HT-29 (cell line): ENCODE measurements around the gene POLR2F. TPM values are rescaled to one million over a fixed set of nuclear protein-coding genes. Genes with fewer than 3 reads are reported as not detected.
"Not testable (repeated sequence)": the region's sequence is repeated elsewhere in the genome, so short reads cannot be mapped to it uniquely, and the experiment has no call there.

ENCODE experiments used
- DNase-seq: peaks from one replicate; pipeline ENCODE4 v3.0.0-alpha.2; 2015; ENCODE audit warnings: low spot score
- total RNA-seq: library from RNA; depleted of rRNA; stranded (reverse); fragments of >200 nt; shearing (Covaris generic); gene quantifications from 2 replicates; pipeline ENCODE4 v1.2.3, GENCODE V29; 2014

POLR2F gene
- total RNA-seq, 1 experiment from 2014 or later: 122 TPM

DNA sequence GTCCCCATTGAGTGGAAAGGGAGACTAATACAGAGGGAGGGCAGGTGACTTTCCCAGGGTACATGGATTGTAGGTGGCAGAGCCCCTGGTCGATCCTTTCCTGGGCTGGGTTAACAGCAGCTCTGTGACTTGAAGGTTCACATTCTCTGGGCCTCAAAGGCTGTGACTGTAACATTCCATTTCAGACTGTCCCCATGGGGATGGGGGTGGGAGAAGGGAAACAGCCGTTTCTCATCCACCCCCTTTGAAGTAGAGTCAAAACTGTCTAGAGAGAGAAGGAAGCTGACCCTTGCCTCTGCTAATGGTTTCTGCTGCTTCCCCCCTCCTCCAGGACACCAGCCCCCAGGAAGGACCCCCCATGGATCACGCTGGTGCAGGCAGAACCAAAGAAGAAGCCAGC, 28.2 kb upstream of the POLR2F start:
- DNase-seq: no peak

DNA sequence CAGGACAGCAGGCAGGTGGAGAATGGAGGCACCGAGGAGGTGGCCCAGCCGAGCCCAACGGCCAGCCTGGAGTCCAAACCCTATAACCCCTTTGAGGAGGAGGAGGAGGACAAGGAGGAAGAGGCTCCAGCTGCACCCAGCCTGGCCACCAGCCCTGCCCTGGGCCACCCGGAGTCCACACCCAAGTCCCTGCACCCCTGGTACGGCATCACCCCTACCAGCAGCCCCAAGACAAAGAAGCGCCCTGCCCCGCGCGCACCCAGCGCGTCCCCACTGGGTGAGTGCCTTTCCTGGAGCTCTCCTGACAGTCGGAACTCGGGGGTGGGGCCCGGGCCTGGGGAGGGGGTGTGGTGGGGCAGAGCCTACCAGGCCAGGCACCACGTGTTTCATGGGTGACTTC, 27.7 kb upstream of the POLR2F start:
- DNase-seq: no peak

- no peak for DNase-seq
These were observed 27.1 kb upstream of the POLR2F start for GRCh38 chr22:37926358-37926757.

GRCh38 chr22:37926771-37927636, 26.5 kb upstream of the POLR2F start:
- DNase-seq: no peak

GRCh38 chr22:37927637-37927936, 25.9 kb upstream of the POLR2F start:
- no peak for DNase-seq

DNA sequence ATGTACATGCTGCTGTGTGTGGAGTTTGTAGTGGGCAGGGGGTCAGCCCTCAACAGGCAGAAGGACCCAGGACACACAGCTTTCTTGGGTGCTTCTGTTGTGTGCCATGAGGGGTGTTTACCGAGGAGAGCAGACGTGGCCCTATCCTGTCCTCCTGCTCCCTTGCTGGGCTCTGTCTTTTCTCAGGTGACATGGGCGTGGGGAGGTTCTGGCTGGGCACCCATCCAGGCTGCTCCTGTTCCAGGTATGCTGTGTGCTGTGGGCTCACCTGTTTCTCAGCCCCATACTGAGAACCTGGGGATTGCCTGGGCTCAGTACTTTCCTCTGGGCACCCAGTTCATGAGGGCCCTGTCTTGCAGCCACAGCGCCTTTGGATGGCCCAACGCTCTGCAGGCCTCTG, 24.1 kb upstream of the POLR2F start:
- no peak for DNase-seq

DNA sequence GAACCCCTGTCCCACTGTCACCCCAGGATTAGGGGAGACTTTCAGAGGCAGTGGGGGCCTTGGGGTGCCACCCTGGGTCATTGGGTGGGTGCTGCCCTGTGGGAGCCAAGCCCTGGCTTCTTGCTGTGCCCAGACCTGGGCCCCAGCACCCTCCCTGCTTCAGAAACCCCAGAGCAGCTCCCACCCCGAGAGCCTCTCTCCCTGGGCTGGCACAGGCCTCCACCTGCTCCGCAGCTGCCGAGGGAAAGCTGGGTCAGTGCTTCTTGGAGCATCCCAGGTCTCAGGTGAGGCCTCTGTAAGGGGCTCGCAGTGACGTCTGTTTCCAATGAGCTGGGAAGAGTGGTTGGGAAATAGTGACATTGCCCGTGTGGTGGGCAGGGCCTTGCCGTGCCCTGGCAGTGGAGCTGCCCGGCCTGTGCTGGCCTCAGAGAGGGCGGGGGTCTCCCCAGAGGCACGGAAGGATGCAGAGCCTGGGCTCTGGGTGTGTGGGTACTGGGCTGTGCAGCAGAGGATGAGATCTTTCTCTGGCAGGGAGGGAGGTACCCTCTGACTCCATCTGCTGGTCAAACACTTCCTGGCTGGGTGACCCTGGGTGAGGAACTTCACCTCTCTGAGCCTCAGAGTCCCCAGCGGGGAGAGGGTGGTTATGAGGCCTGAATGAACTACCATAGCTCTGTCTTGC, 23.1 kb upstream of the POLR2F start:
- no peak for DNase-seq

GRCh38 chr22:37930952-37931440, 22.5 kb upstream of the POLR2F start:
- no peak for DNase-seq

DNA sequence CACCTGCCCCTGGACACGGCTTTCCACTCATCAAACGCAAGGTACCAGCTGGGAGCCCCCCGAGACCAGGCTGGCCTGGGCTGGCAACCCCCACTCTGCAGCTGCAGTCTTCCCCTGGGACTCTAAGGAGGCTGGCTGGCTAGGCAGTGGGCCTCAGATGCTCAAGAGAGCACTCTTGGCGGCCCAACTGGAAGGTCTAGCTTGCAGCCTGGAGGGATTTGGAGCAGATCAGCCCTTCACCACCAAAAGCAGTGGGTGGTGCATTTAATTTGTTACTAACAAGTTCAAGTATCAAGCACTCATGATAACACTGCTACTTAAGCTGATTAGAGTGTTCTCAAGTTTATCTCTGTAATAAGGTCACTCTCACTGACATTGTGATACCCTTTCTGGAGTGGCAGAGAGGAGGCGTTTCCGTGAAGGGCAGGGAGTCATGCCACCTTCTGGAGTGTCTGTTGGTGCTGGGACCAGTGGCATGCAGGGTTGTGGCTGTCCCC, 21.6 kb upstream of the POLR2F start:
- no peak for DNase-seq

- no peak for DNase-seq
These were observed 21.1 kb upstream of the POLR2F start for GRCh38 chr22:37932401-37932800.

DNA sequence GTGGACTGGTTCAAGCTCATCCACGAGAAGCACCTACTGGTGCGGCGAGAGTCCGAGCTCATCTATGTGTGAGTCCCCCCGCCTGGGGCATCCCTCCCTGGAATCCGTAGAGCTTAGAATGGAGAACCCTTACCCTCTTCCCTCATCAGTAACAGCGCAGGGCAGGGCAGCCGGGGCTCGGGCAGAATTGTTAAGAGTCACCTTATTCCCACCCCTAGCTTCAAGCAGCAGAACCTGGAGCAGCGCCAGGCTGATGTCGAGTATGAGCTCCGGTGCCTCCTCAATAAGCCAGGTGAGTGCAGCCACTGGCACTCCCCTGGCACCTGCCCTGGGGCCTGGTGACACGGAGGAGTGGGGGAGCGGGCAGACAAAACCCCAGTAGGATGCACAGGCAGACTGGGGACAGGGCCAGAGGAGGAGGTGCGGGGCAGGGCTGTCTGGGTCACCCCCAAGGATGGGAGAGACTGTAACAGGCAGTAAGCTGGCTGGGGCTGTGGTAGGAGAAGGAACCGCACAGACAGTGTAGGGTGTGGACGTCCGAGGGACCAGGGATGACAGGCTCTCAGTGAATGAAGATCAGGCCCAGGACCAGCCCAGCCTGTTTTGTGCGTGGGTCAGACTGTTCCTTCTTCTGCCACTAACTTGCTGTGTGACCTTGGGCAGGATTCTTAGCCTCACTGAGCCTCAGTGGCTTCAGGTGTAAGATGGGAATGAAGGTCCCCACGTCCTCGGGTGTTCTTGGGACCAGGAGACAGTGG, 20.5 kb upstream of the POLR2F start:
- DNase-seq: no peak

DNA sequence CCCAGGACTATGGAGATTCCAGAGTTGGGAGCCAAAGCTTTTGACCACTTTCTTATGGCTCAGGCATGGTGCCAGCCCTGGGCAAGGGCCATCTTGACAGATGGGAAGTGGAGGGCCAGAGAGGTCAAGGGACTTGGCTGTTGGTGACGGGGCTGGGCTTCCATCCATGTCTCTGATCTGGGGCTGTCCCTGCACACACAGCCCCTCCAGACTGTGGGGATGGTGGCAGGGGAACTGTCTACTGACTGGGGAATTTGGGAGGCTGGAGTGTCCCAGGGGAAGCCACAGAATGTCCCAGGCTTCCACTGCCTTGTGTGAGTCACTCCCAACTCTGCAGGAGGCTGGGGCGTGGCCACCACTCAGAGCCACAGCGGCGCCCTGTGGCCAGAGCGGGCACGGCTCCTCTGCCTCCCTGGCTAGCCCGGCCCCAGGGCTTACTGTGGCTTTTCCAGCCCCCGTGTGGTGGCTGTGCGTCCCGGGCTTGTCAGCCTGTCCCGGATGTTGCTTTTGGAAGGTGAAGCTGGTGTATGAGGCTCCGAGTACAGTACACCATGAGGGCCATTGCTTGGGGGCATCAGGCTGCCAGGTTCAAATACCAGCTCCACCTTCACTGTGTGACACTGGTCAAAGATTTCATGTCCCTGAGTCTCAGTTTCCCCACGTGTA, 19.7 kb upstream of the POLR2F start:
- peak; percentile 90 for DNase-seq

GRCh38 chr22:37940698-37941376, 12.7 kb upstream of the POLR2F start:
- DNase-seq: no peak

GRCh38 chr22:37942133-37942532, 11.4 kb upstream of the POLR2F start:
- no peak for DNase-seq

DNA sequence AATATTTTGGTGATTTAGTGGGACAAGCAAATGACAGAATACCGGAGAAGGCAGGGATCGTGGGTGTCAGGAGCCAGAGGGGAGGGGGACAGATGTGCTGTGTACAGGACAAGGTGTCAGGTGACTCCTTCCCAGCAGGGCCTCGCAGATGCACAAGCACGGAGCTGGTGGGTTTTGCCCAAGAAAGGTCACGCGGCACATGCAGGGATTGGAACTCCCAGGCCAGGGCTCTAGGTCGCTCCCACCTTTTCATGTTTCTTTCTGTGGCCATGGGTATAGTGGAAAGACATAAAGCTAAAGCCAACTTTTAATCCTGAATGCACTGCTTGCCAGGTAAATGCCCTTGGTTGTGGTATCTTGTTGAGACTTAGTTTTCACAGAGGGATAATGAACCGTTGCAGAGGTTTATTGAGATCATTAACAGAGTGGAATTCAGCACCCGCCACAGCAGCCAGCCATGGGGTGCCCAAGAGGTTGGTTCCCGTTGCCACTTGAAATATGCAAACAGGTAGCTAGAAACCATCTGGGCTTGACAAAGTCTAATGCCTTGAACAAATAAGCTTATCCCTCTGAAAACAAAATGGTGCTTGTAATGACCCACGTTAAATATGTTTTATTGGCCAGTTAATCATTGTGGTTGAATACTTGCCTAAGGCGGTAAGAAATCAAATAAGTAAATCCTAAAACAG, 10.2 kb upstream of the POLR2F start:
- DNase-seq: peak; percentile 6

DNA sequence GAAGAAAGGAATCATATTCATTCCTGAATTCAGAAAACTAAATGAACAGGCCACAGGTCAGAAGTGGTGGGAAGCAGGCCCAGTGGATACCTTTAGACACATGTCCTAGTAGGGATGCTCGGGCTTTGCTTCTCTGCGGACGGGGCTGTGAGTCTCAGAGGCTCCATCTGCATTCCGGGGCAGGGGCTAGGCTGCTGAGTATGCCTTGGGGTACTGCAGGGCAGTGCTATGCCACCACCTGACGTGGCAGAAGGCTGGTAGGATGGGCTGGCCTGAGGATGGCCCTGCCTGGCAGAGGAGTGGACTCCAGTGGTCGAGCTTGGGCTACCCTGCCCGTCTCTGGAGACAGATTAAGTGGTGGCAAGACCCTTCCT, 9.7 kb upstream of the POLR2F start:
- DNase-seq: no peak

GRCh38 chr22:37944423-37944822, 9.1 kb upstream of the POLR2F start:
- not testable (repeated sequence) for DNase-seq

DNA sequence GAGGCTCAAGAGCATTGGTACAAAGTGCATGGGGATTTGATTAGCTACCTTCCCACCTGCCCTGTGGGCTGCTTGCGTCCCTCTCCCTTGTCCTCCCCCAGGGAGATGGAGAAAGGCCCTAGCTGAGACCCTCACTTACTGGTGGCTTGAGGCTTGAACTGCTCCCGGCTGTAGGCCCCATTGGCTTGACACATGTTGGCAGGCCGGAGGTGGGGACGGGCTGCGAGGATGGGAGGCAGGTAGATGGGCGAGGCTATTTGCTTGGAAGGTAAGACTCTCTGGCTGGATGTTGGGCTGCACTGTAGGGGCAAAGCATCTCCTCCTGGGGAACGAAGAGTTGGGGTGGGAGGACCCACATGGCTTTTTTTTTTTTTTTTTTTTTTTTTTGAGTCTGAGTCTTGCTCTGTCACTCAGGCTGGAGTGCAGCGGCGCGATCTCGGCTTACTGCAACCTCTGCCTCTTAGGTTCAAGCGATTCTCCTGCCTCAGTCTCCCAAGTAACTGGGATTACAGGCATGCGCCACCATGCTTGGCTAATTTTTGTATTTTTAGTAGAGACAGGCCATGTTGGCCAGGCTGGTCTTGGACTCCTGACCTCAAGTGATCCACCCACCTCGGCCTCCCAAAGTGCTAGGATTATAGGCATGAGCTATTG, 6.2 kb upstream of the POLR2F start:
- not testable (repeated sequence) for DNase-seq

DNA sequence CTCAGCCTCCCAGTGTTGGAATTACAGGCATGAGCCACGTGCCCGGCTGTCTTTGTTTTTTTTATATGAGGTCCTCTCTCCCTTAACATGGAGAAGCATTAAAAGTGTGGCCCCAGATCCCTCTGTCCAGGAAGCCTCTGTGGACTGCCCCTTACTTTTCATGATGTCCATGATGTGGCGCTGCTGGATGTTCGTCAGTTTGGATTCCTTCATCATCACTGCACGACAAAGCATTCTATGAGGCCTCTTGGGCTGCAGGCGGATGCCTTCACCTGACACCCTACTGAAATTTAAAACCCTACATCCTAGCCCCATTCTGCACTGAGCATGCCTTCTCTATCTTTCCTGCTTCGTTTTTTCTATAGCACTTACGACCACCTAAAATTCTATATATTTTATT, 2.2 kb upstream of the POLR2F start:
- DNase-seq: no peak

DNA sequence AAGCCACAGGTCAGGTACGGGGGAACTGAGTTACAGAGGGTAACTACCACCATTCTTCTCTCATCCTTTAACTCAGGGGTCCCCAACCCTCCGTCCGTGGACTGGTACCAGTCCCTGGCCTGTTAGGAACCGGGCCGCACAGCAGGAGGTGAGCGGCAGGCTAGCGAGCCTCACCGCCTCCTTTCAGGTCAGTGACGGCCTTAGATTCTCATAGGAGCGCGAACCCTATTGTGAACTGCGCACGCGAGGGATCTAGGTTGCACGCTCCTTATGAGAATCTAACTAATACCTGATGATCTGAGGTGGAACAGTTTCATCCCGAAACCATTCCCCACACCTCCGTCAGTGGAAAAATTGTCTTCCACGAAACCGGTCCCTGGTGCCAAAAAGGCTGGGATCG, 870 bp upstream of the POLR2F start:
- not testable (repeated sequence) for DNase-seq
